GM06990 (cell line): ENCODE data around the gene AGAP1.

Experiments used
- DNase-seq: peaks from one replicate; pipeline ENCODE4 v3.0.0-alpha.2; 2011; ENCODE audit not compliant: insufficient read length; ENCODE audit errors: extremely low read depth
- H3K27me3 ChIP-seq: replicated peaks from 2 replicates; pipeline ENCODE4 v1.6.0; 2011; ENCODE audit warnings: low read length; ENCODE audit not compliant: control insufficient read depth, insufficient read depth
- H3K36me3 ChIP-seq: 2 replicates; pipeline ENCODE4 v1.5.1; 2011; ENCODE audit warnings: low read length; ENCODE audit not compliant: control insufficient read depth, insufficient read depth
- H3K4me3 ChIP-seq: replicated peaks from 2 replicates; pipeline ENCODE4 v1.5.1; 2011; ENCODE audit warnings: low read depth, mild to moderate bottlenecking, control low read depth, low read length
- CTCF ChIP-seq: IDR thresholded peaks from 2 replicates; pipeline ENCODE4 v1.5.1; 2011; ENCODE audit warnings: low read length, control low read depth, mild to moderate bottlenecking, inconsistent platforms; ENCODE audit not compliant: insufficient read depth, poor library complexity, severe bottlenecking

Gene AGAP1

GRCh38 chr2:235449568-235449967, 44.3 kb upstream of the AGAP1 start:
- no peak for TF ChIP-seq CTCF
- H3K4me3 ChIP-seq, result no peak overlapping the region

GRCh38 chr2:235453605-235454151, 40.2 kb upstream of the AGAP1 start:
- no peak for TF ChIP-seq CTCF
- Histone ChIP-seq H3K36me3 (no peaks in the 10 kb centered on the region), H3K4me3 (no peak overlapping the region), H3K27me3 (no peaks in the 10 kb centered on the region)
- DNase-seq, result no peak

More at GRCh38 chr2:235449568-235449967, 44.3 kb upstream of the AGAP1 start:
- no peaks in the 10 kb centered on the region for H3K36me3 ChIP-seq
- DNase-seq, result no peak
- H3K27me3 ChIP-seq, result no peaks in the 10 kb centered on the region

- no peak overlapping the region for H3K4me3 ChIP-seq
- DNase-seq, result no peak
- TF ChIP-seq CTCF, result no peak
- no peaks in the 10 kb centered on the region for H3K36me3 ChIP-seq
- H3K27me3 ChIP-seq, result no peaks in the 10 kb centered on the region
These were observed 35.0 kb upstream of the AGAP1 start for GRCh38 chr2:235458839-235459273.

- Histone ChIP-seq H3K4me3 (no peak overlapping the region), H3K27me3 (no peaks in the 10 kb centered on the region), H3K36me3 (no peaks in the 10 kb centered on the region)
- no peak for TF ChIP-seq CTCF
- no peak for DNase-seq
These were observed 33.2 kb upstream of the AGAP1 start for GRCh38 chr2:235460548-235461047.

GRCh38 chr2:235461763-235462414, 32.0 kb upstream of the AGAP1 start:
- Histone ChIP-seq H3K27me3 (no peaks in the 10 kb centered on the region), H3K4me3 (no peak overlapping the region), H3K36me3 (no peaks in the 10 kb centered on the region)
- no peak for DNase-seq
- no peak for TF ChIP-seq CTCF
